Measurements from ENCODE around the gene KIRREL2.
A peak's percentile ranks its signal among the peaks of the same experiment; 100 is the strongest.

Gene KIRREL2

GRCh38 chr19:35905178-35905727 is 48.5 kb downstream of the KIRREL2 start (continued):
- no peak for TF ChIP-seq HOXD13 (CRISPR knock-in tag; IDR thresholded peaks at IDR 0.05; ENCODE audit: borderline replicate concordance)
- TF ChIP-seq ZNF248 (tag by site-specific recombination; IDR thresholded peaks at IDR 0.05), result no peak
- no peak for TF ChIP-seq RBAK (tag by site-specific recombination; IDR thresholded peaks at IDR 0.05)
- TF ChIP-seq, protein P1, sequence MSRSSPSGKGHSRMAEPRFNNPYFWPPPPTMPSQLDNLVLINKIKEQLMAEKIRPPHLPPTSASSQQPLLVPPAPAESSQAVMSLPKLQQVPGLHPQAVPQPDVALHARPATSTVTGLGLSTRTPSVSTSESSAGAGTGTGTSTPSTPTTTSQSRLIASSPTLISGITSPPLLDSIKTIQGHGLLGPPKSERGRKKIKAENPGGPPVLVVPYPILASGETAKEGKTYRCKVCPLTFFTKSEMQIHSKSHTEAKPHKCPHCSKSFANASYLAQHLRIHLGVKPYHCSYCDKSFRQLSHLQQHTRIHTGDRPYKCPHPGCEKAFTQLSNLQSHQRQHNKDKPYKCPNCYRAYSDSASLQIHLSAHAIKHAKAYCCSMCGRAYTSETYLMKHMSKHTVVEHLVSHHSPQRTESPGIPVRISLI (tag by site-specific recombination; IDR thresholded peaks at IDR 0.05), result no peak
- no peak for TF ChIP-seq ZNF555 (tag by site-specific recombination; conservative IDR thresholded peaks at IDR 0.05)
- no peak for TF ChIP-seq ZNF211 (tag by site-specific recombination; IDR thresholded peaks at IDR 0.05; ENCODE audit: low read depth)
- no peak for TF ChIP-seq ZNF600 (tag by site-specific recombination; IDR thresholded peaks at IDR 0.05)
- no peak for TF ChIP-seq ZFP3 (tag by site-specific recombination; IDR thresholded peaks at IDR 0.05; ENCODE audit: low read depth)
- no peak for TF ChIP-seq ZNF37A (tag by site-specific recombination; IDR thresholded peaks at IDR 0.05)
- TF ChIP-seq, protein P2, sequence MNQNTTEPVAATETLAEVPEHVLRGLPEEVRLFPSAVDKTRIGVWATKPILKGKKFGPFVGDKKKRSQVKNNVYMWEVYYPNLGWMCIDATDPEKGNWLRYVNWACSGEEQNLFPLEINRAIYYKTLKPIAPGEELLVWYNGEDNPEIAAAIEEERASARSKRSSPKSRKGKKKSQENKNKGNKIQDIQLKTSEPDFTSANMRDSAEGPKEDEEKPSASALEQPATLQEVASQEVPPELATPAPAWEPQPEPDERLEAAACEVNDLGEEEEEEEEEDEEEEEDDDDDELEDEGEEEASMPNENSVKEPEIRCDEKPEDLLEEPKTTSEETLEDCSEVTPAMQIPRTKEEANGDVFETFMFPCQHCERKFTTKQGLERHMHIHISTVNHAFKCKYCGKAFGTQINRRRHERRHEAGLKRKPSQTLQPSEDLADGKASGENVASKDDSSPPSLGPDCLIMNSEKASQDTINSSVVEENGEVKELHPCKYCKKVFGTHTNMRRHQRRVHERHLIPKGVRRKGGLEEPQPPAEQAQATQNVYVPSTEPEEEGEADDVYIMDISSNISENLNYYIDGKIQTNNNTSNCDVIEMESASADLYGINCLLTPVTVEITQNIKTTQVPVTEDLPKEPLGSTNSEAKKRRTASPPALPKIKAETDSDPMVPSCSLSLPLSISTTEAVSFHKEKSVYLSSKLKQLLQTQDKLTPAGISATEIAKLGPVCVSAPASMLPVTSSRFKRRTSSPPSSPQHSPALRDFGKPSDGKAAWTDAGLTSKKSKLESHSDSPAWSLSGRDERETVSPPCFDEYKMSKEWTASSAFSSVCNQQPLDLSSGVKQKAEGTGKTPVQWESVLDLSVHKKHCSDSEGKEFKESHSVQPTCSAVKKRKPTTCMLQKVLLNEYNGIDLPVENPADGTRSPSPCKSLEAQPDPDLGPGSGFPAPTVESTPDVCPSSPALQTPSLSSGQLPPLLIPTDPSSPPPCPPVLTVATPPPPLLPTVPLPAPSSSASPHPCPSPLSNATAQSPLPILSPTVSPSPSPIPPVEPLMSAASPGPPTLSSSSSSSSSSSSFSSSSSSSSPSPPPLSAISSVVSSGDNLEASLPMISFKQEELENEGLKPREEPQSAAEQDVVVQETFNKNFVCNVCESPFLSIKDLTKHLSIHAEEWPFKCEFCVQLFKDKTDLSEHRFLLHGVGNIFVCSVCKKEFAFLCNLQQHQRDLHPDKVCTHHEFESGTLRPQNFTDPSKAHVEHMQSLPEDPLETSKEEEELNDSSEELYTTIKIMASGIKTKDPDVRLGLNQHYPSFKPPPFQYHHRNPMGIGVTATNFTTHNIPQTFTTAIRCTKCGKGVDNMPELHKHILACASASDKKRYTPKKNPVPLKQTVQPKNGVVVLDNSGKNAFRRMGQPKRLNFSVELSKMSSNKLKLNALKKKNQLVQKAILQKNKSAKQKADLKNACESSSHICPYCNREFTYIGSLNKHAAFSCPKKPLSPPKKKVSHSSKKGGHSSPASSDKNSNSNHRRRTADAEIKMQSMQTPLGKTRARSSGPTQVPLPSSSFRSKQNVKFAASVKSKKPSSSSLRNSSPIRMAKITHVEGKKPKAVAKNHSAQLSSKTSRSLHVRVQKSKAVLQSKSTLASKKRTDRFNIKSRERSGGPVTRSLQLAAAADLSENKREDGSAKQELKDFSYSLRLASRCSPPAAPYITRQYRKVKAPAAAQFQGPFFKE (tag by site-specific recombination; IDR thresholded peaks at IDR 0.05; ENCODE audit: borderline replicate concordance), result no peak
- TF ChIP-seq ZNF202 (tag by site-specific recombination; IDR thresholded peaks at IDR 0.05; ENCODE audit: borderline replicate concordance), result no peak
- no peak for TF ChIP-seq ZNF26 (tag by site-specific recombination; IDR thresholded peaks at IDR 0.05)
- TF ChIP-seq HOXA7 (CRISPR knock-in tag; IDR thresholded peaks at IDR 0.05; ENCODE audit: borderline replicate concordance), result no peak
- TF ChIP-seq, protein P3, sequence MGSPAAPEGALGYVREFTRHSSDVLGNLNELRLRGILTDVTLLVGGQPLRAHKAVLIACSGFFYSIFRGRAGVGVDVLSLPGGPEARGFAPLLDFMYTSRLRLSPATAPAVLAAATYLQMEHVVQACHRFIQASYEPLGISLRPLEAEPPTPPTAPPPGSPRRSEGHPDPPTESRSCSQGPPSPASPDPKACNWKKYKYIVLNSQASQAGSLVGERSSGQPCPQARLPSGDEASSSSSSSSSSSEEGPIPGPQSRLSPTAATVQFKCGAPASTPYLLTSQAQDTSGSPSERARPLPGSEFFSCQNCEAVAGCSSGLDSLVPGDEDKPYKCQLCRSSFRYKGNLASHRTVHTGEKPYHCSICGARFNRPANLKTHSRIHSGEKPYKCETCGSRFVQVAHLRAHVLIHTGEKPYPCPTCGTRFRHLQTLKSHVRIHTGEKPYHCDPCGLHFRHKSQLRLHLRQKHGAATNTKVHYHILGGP (tag by site-specific recombination; IDR thresholded peaks at IDR 0.05), result no peak
- no peak for TF ChIP-seq ZNF610 (tag by site-specific recombination; IDR thresholded peaks at IDR 0.05; ENCODE audit: borderline replicate concordance)
- TF ChIP-seq, protein P4, sequence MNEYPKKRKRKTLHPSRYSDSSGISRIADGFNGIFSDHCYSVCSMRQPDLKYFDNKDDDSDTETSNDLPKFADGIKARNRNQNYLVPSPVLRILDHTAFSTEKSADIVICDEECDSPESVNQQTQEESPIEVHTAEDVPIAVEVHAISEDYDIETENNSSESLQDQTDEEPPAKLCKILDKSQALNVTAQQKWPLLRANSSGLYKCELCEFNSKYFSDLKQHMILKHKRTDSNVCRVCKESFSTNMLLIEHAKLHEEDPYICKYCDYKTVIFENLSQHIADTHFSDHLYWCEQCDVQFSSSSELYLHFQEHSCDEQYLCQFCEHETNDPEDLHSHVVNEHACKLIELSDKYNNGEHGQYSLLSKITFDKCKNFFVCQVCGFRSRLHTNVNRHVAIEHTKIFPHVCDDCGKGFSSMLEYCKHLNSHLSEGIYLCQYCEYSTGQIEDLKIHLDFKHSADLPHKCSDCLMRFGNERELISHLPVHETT (tag by site-specific recombination; IDR thresholded peaks at IDR 0.05), result 0 out of 2 replicates have a peak, but pooled peaks have one; percentile 27
- 0 out of 2 replicates have a peak, but pooled peaks have one; percentile 14 for TF ChIP-seq ZBTB6 (tag by site-specific recombination; IDR thresholded peaks at IDR 0.05)
- TF ChIP-seq ZNF785 (tag by site-specific recombination; IDR thresholded peaks at IDR 0.05), result no peak
- no peak for TF ChIP-seq KLF16 (tag by site-specific recombination; IDR thresholded peaks at IDR 0.05)
- no peak for TF ChIP-seq SCRT1 (tag by site-specific recombination; IDR thresholded peaks at IDR 0.05; ENCODE audit: borderline replicate concordance)
- TF ChIP-seq KLF17 (tag by site-specific recombination; IDR thresholded peaks at IDR 0.05), result no peak
- TF ChIP-seq ZNF645 (tag by site-specific recombination; IDR thresholded peaks at IDR 0.05), result no peak

All from HEK293 (cell line).